HepG2 (cell line): ENCODE results near the gene FZD8.

Experiments used
- CENPX ChIP-seq: sonication (generic); formaldehyde crosslinking; IDR thresholded peaks from 2 replicates; pipeline ENCODE4 v1.9.0; 2021; ENCODE audit warnings: mild to moderate bottlenecking, missing genetic modification reagents, moderate library complexity
- CTCF ChIP-seq: sonication (generic); formaldehyde crosslinking; IDR thresholded peaks from 2 replicates; pipeline ENCODE4 v1.5.0; 2020; ENCODE audit warnings: mild to moderate bottlenecking, missing genetic modification reagents, moderate library complexity
- EZH2 ChIP-seq: conservative IDR thresholded peaks from 2 replicates; pipeline ENCODE4 v1.6.1; 2012; ENCODE audit warnings: mild to moderate bottlenecking, low read depth, low read length, moderate library complexity
- FOSL1 ChIP-seq: sonication (generic); formaldehyde crosslinking; IDR thresholded peaks from 2 replicates; pipeline ENCODE4 v1.9.0; 2021; ENCODE audit warnings: missing genetic modification reagents, borderline replicate concordance
- FOXK1 ChIP-seq: sonication (generic); formaldehyde crosslinking; IDR thresholded peaks from 2 replicates; pipeline ENCODE4 v1.4.0; 2020; ENCODE audit warnings: low read depth, missing genetic modification reagents, borderline replicate concordance
- GATAD2A ChIP-seq: IDR thresholded peaks from 2 replicates; pipeline ENCODE4 v1.6.1; 2016
- POLR2AphosphoS5 ChIP-seq: IDR thresholded peaks from 2 replicates; pipeline ENCODE4 v1.6.1; 2012; ENCODE audit warnings: low read depth, low read length
- SIX4 ChIP-seq: sonication (generic); formaldehyde crosslinking; IDR thresholded peaks from 2 replicates; pipeline ENCODE4 v1.4.0; 2020; ENCODE audit warnings: missing genetic modification reagents
- SKI ChIP-seq: fragments of 450-650 bp; IDR thresholded peaks from one replicate; pipeline ENCODE4 v1.6.1; 2018; ENCODE audit warnings: mild to moderate bottlenecking; ENCODE audit not compliant: partially characterized antibody
- SRSF9 ChIP-seq: fragments of 200-400 bp; formaldehyde crosslinking; IDR thresholded peaks from 2 replicates; pipeline ENCODE4 v1.6.1; 2018; ENCODE audit warnings: borderline replicate concordance, mild to moderate bottlenecking, low read depth, low read length; ENCODE audit not compliant: insufficient read depth, poor library complexity, severe bottlenecking
- TBP ChIP-seq: sonication (generic); formaldehyde crosslinking; IDR thresholded peaks from 2 replicates; pipeline ENCODE4 v1.5.0; 2020; ENCODE audit warnings: missing genetic modification reagents

GRCh38 chr10:35691522-35692236, 49.6 kb upstream of the FZD8 start:
- no peak for TF ChIP-seq SIX4 (CRISPR knock-in tag)
- TF ChIP-seq GATAD2A (CRISPR knock-in tag) = no peak
- TF ChIP-seq SRSF9 = no peak
- no peak for TF ChIP-seq FOXK1
- no peak for TF ChIP-seq CTCF (CRISPR knock-in tag)
- no peak for TF ChIP-seq FOSL1 (CRISPR knock-in tag)
- no peak for TF ChIP-seq SKI
- no peak for TF ChIP-seq EZH2
- TF ChIP-seq CENPX (CRISPR knock-in tag) = no peak
- TF ChIP-seq POLR2AphosphoS5 = no peak
- no peak for TF ChIP-seq TBP (CRISPR knock-in tag)
